A673 (cell line): ENCODE data around the gene MYL1. TPM values are rescaled to one million over a fixed set of nuclear protein-coding genes. Genes with fewer than 3 reads are reported as not detected.

ENCODE experiments used
- BruUV-seq: library from RNA; stranded (reverse); fragments of 400-500 nt; replicated peaks from 2 replicates; lab custom pipeline; 2021; lab: Mats Ljungman, UMichigan
- CTCF ChIA-PET: fragments of 300-600 bp; sonication (Branson Sonifier 250); formaldehyde crosslinking; loops from one replicate; lab custom pipeline; 2022; ENCODE audit warnings: antibody characterized with exemption; lab: Charles Lee
- POLR2A ChIA-PET: fragments of 300-600 bp; sonication (Branson Sonifier 250); formaldehyde crosslinking; loops from one replicate; lab custom pipeline; 2022; ENCODE audit warnings: antibody characterized with exemption; ENCODE audit not compliant: low non-redundant PET; lab: Charles Lee
- DNase-seq: peaks from one replicate; pipeline ENCODE4 v3.0.0-alpha.2; 2015; ENCODE audit warnings: low spot score
- H3K27ac ChIP-seq: fragments of 200-600 bp; sonication (generic); 2 replicates; pipeline ENCODE4 v1.5.1; 2016; ENCODE audit warnings: mixed run types, low read depth, mild to moderate bottlenecking, mixed read lengths, antibody characterized with exemption, low read length; ENCODE audit not compliant: poor library complexity, severe bottlenecking
- H3K27me3 ChIP-seq: fragments of 200-600 bp; sonication (generic); replicated peaks from 2 replicates; pipeline ENCODE4 v1.6.1; 2017; ENCODE audit warnings: mixed run types, low read depth, mild to moderate bottlenecking, mixed read lengths, antibody characterized with exemption, low read length; ENCODE audit not compliant: insufficient read depth, poor library complexity
- H3K36me3 ChIP-seq: fragments of 200-600 bp; sonication (generic); 2 replicates; pipeline ENCODE4 v1.6.1; 2016; ENCODE audit warnings: mixed run types, mild to moderate bottlenecking, mixed read lengths, antibody characterized with exemption, low read length; ENCODE audit not compliant: insufficient read depth, poor library complexity, severe bottlenecking
- H3K4me1 ChIP-seq: fragments of 200-600 bp; sonication (generic); 2 replicates; pipeline ENCODE4 v1.6.1; 2017; ENCODE audit warnings: mixed run types, mild to moderate bottlenecking, mixed read lengths, antibody characterized with exemption, low read length; ENCODE audit not compliant: insufficient read depth, poor library complexity, severe bottlenecking
- H3K4me3 ChIP-seq: fragments of 200-600 bp; sonication (generic); 2 replicates; pipeline ENCODE4 v1.5.1; 2016; ENCODE audit warnings: low read depth, mixed run types, mild to moderate bottlenecking, mixed read lengths, low read length; ENCODE audit not compliant: poor library complexity, severe bottlenecking
- H3K9me3 ChIP-seq: fragments of 200-600 bp; sonication (generic); 2 replicates; pipeline ENCODE4 v1.6.1; 2016; ENCODE audit warnings: mixed run types, low read depth, mild to moderate bottlenecking, mixed read lengths, antibody characterized with exemption, low read length; ENCODE audit not compliant: poor library complexity, severe bottlenecking
- CTCF ChIP-seq: fragments of 300-800, 200-600 bp; sonication (generic); conservative IDR thresholded peaks from 2 replicates; pipeline ENCODE4 v1.5.1; 2017; ENCODE audit warnings: low read depth, mild to moderate bottlenecking, antibody characterized with exemption, low read length, moderate library complexity, mixed read lengths
- EZH2 ChIP-seq: fragments of 200-600 bp; sonication (generic); IDR thresholded peaks from 2 replicates; pipeline ENCODE4 v1.6.1; 2017; ENCODE audit warnings: borderline replicate concordance, low read depth, mild to moderate bottlenecking, mixed read lengths, antibody characterized with exemption, low read length; ENCODE audit not compliant: poor library complexity, severe bottlenecking
- intact Hi-C: fragments of 100-400 bp; cut with micrococcal nuclease; formaldehyde crosslinking; loops from one replicate; pipeline ENCODE4 v1.10.0; 2022; ENCODE audit not compliant: unreplicated experiment
- total RNA-seq: library from RNA; stranded (reverse); gene quantifications from 2 replicates; pipeline ENCODE4 v1.2.3, GENCODE V29; 2021

The MYL1 gene
- total RNA-seq, 1 experiment from 2014 or later = not detected

GRCh38 chr2:210269148-210269547, 45.8 kb downstream of the MYL1 start:
- POLR2A ChIA-PET = no interaction called here
- Histone ChIP-seq H3K27ac (no peak overlapping the region), H3K36me3 (no peaks in the 10 kb centered on the region), H3K4me3 (no peak overlapping the region), H3K9me3 (no peaks in the 10 kb centered on the region), H3K4me1 (no peaks in the 10 kb centered on the region), H3K27me3 (peaks cover 13% of the 10 kb centered on the region)
- CTCF ChIA-PET = no interaction called here
- BruUV-seq = no TSS peak
- TF ChIP-seq CTCF (no peak), EZH2 (no peak)
- DNase-seq = no peak
- intact Hi-C loops = no loop called here

- no peaks in the 10 kb centered on the region for H3K9me3 ChIP-seq
- no peak for DNase-seq
- no peaks in the 10 kb centered on the region for H3K4me1 ChIP-seq
- TF ChIP-seq CTCF (no peak), EZH2 (no peak)
- no peak overlapping the region for H3K4me3 ChIP-seq
- no TSS peak for BruUV-seq
- peaks cover 13% of the 10 kb centered on the region for H3K27me3 ChIP-seq
- POLR2A ChIA-PET = no interaction called here
- H3K27ac ChIP-seq = no peak overlapping the region
- CTCF ChIA-PET = no interaction called here
- intact Hi-C loops = no loop called here
- H3K36me3 ChIP-seq = no peaks in the 10 kb centered on the region
Observed at GRCh38 chr2:210268281-210268680, 46.7 kb downstream of the MYL1 start.

GRCh38 chr2:210267698-210268097, 47.3 kb downstream of the MYL1 start:
- Histone ChIP-seq H3K4me1 (no peaks in the 10 kb centered on the region), H3K9me3 (no peaks in the 10 kb centered on the region), H3K36me3 (no peaks in the 10 kb centered on the region), H3K27me3 (peaks cover 13% of the 10 kb centered on the region), H3K27ac (no peak overlapping the region), H3K4me3 (no peak overlapping the region)
- TF ChIP-seq CTCF (no peak), EZH2 (no peak)
- ChIA-PET CTCF (no interaction called here), POLR2A (no interaction called here)
- intact Hi-C loops = no loop called here
- no TSS peak for BruUV-seq
- DNase-seq = no peak
